GM21367 (cell line): Measurements from ENCODE around the gene NRAS.

Experiments
- ATAC-seq: cut with Tn5 transposase; IDR thresholded peaks from one replicate; pipeline ENCODE4 v1.9.1; 2021; ENCODE audit not compliant: unreplicated experiment

Gene NRAS

DNA sequence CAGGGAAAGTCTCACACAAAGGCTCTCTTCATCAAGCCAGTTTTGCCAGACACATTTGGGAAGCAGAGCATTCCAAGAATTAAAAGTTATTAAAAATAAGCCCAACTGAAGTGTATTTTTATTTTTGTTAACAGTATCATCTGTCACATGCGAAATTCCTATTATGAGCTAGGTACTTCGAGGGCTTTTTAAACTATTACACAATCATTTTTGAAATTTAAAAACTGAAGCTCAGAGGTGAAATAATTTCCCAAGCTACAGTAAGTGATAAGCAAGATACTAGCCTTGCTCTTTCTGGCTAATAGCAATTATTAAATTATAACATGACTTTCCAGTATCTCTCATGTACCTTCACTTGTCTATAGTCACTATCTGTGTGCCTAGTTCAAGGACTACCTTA, 12.0 kb upstream of the NRAS start:
- no peak for ATAC-seq

DNA sequence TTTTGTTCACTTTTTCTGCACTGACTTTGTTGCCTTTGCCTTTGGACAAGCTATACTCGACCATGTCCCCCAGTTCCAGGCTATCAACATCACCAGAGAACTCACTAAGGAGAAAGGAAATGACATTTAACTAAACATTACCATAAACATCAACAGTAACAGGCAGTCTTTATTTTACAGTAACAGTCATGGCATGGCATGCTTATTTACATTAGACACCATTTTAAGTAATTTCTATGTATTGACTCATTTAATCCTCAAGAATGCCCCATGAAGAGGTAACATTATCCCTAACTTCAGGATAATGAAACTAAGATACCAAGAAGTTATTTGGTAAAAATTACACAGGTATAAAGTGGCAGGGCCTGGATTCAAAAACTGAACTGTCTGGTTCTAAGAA, 8.7 kb upstream of the NRAS start:
- ATAC-seq: no peak

DNA sequence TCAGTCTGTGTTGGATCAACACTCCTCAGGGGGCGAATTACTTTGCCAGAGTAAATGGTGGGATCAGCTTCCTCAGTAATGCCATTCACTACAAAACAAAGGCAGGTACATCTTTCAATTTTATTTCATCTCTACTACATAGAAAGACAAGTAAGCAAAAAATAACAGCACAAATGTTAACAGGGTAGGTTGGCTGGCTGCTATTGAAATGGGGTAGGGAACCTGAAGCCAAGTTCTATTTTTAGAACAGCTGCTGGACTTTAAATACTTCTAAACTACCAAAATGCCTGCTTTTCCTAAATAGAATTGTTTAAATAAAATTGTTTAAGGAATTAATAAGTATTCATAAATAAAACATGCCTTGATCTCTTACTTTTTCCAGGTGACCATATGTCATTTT, 7.3 kb upstream of the NRAS start:
- no peak for ATAC-seq

DNA sequence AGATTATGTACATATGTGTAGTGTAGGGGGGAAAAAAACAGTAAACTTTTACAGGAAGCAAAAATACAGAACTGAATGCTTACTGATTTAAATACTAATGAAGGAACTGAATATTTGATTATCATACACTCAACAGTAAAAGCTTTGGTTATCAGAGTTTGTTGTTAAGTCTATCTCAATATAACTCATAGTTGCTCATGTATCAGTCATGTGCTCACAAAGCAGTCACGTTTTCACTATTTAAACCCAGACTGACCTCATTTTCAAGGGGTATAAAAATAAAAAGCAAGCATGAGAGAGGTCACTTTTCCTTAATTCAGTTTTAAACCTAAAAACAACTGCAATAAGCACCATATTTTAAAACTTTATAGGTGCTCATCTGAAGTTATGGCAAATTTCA, 6.9 kb upstream of the NRAS start:
- no peak for ATAC-seq

DNA sequence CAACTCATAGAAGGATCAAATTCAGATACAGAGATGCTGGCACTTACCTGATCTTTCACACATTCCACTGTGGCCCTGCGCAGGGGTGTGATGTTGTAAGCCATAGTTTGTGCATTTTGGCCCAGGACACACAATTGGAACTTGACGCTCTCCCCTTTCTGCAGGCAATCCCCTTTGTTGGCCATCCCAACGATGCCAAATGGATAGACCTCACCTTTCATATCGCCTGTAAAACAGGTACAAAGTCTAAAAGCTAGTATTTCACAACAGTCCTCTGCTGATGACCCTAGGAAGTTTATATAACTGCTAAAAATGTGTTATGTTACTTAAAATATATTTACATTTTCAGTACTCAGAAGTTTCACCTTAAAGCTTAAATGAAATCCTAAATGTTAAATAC, 3.9 kb upstream of the NRAS start:
- ATAC-seq: no peak

DNA sequence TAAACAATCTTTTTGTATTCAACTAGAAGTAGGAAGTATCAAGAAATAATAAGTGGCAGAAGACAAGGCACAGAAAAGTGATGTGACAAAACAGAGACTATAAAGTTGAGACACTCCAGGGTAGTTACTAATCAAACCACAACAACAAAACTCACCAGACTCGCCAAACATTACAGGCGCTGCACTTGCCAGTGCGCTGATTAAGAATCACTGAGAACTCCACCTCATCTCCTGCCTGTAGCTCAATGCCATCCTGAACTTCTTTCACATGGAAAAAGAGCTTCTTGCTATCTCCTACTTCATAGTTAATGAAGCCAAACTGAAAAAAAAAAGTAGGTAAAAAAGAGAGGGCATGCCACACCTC, 2.8 kb upstream of the NRAS start:
- ATAC-seq: no peak

DNA sequence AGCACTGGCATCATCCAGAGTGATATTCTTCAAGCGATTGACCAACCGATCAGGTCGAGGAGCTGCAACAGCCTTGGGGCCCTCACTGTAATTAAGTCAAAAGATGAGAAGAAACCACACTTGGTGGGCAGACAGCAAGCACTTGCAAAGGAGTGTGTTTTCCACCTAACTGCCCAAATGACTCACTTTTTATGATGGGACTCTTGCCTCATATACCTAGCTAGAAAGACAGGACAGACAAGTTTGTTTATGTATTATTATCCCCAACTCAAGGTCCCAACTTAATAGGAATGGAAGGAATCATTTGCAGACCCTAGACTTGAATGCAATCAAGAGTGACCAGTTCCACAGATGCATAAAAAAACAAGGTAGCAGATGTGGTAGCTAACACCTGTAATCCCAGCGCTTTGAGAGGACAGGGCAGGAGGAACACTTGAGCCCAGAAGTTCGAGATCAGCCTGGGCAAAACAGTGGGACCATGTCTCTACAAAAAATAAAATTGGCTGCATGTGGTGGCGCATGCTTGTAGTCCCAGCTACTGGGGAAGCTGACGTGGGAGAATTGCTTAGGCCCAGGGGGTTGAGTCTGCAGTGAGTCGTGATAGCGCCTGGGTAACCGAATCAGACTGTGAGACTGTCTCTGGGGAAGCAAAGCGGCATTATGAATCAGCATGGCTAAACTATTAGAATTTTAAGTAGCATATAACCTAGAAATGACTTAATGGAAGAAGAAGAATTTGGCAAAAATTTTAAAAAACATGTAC, 2.3 kb upstream of the NRAS start:
- ATAC-seq: no peak

DNA sequence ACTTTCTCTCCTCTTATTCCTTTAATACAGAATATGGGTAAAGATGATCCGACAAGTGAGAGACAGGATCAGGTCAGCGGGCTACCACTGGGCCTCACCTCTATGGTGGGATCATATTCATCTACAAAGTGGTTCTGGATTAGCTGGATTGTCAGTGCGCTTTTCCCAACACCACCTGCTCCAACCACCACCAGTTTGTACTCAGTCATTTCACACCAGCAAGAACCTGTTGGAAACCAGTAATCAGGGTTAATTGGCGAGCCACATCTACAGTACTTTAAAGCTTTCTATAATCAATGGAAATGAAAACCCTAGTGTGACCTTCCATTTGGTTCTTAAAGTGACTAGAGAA, 643 bp downstream of the NRAS start:
- no peak for ATAC-seq

DNA sequence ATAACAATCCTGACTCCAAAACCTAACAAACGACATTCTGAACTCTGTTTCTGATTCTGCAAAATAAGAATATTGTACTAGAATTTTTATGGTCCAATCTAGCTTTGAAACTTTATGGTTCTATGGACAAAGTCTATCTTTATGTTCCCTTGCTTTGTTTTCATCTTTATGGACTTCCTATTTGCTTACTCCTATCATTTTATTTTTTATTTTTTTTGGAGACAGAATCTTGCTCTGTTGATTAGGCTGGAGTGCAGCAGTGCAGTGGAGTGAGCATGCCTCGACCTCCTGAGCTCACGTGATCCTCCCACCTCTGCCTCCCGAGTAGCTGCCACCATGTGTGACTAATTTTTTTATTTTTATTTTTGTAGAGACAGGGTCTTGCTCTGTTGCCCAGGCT, 3.6 kb downstream of the NRAS start:
- no peak for ATAC-seq

DNA sequence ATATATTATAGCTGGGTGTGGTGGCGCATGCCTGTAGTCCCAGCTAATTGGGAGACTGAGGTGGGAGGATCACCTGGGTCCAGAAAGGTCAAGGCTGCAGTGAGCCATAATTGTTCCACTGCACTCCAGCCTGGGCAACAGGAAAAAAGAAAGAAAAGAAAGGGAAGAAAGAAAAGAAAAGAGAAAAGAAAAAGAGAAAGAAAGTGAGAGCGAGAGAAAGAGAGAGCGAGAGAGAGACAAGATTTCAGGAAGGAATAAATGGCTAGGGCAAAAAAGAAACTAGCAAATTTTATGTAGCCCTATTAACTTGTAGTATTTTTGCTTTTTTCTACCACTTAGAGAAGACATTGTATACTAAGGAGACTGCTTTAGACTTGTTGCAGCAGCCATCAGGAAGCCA, 6.2 kb downstream of the NRAS start:
- ATAC-seq: no peak

DNA sequence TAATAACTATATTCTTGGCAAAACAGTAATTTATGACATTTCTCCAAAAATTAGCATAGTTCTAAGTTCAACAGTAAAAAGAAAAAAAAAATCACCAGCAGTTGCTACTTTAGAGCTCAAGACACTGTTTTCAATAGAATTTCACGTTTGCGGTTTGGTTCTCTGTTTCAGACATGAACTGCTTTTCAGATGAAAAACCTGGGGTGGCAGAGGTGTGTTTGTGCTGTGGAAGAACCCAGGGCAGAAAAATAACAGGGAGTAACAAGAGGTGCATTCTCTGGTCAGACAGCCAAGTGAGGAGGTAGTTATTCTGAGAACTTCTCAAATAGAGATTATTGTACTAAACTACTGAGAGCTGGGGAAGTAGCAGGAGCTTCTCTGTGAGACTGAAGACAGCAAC, 9.0 kb downstream of the NRAS start:
- ATAC-seq: no peak

DNA sequence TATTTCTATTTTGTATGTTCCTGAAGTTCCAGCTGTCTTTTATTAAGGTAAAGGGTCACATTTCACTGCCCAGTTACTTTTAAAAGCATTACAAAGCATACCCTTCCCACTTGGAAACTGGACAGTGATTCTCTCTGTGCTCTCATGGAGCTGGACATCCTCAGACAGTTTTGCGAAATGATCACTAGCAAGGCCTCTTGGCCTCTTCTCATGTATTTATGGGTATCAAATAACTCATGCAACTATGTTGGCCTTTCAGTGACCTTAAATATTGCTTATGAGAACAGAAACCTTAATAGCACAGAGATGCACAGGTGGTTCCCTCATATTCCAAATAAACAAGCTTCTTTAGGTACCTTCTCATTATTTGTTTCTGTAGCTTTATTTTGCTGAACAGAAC, 13.3 kb downstream of the NRAS start:
- no peak for ATAC-seq

DNA sequence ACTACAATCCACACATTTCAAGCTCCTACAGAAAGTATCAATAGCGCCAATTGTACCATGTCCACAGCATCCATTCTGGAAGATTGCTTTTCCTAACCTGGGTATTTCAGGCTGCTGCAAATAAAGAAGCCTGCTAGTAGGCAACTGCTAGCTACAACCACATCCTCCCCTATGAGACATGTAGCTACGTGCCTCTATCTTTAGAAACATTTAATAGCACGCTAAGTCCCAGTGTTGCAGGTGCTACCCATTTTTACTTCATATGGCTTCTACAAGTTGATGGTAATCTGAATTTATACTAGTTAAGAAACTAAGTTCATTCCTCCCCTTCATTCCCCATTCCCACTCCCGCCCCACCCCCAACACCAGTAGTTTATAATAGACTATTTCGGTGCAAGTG, 13.8 kb downstream of the NRAS start:
- ATAC-seq: no peak

DNA sequence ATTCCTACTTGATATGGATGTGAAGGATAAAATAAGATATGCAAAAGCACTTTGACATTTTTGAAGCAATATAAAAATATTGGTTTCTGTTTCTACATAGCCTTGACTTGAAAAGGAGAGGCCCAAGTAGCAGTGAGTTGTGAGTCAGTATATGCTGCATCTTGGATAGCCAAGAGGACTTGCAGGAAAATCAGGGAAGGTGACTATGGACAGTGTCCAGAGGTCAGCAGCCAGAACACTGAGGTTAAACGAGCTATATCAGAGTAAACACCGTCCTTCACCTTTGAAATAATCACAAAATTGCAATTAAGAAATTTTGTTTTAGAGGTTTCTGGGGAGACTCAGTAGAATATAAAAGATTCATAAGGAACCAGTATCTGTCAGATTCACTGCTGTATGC, 14.6 kb downstream of the NRAS start:
- no peak for ATAC-seq

DNA sequence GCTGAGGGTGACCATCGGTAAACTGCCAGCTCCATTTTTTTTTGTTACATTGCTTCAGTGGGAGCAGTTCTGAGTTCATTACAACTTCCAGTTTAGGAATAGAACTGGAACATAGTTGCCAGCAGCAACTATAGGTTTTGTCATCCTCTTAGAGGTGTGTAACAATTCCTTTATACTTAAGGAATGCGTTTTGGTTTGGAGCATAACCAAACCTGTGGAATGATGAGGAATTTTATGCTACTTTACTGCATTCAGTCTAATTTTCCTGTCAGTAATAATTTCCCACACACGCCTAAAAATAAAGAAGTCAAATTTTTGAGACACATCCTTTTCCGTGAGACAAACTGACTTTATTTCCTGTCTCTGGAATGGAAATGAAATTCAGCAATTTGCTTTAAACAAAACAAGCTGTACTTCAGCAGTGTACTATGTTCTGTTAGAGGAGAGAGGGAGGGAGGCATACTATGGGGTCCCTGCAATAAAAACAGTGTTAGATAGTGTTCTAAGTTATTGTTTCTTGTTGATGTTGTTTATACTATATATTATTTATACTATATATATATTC, 16.5 kb downstream of the NRAS start:
- ATAC-seq: no peak

DNA sequence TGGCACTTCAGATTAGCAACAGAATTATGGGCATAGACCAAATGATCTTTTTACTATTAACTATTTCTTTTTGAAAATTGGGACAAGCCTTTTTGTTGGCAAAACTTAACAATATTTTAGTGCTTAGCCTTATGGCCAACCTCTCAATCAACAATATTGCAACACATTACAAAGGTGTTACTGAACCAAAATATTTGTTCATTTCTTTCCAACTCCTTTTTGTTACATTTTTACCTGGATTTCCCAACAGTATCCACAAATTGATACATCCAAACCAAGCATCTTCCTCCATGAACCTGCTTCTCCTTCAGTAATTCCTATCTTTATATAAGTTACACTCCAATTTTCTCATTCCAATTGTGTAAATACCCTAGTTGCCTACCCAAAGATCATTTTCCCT, 19.8 kb downstream of the NRAS start:
- no peak for ATAC-seq

DNA sequence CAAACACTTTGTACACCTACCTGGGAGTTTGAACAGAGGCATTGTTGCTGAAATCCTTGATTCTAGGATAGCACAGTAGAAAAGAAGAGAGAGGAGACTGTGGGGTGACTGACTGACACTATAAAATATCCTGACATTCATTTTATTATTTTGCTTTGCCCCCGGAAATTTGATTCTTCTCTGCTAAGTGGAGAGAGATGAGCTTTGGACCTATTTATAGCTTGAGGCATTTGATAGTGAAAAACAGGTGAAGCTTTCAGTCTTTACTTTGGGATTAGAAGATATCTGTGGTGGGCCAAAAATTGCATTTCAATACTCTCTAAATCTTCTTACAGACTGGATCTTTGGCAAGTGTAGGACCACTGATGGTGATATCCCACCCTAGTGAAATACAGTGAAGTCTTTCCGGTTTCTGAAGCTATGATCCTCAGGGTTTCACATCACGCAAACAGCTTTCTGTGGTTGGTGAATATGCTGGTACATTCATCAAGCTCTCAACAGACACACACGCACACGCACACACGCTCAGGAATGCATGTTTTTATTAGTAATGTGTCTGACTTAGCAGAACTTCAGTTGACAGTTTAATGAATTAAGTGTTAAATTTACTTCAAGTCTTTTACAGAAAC, 21.0 kb downstream of the NRAS start, which contains the start of gene AMPD1:
Gene AMPD1 (minus strand): TSS at position 117 of the 629 bp plus-strand sequence. CDS start 75 bp downstream, at position 42.
- no peak for ATAC-seq

DNA sequence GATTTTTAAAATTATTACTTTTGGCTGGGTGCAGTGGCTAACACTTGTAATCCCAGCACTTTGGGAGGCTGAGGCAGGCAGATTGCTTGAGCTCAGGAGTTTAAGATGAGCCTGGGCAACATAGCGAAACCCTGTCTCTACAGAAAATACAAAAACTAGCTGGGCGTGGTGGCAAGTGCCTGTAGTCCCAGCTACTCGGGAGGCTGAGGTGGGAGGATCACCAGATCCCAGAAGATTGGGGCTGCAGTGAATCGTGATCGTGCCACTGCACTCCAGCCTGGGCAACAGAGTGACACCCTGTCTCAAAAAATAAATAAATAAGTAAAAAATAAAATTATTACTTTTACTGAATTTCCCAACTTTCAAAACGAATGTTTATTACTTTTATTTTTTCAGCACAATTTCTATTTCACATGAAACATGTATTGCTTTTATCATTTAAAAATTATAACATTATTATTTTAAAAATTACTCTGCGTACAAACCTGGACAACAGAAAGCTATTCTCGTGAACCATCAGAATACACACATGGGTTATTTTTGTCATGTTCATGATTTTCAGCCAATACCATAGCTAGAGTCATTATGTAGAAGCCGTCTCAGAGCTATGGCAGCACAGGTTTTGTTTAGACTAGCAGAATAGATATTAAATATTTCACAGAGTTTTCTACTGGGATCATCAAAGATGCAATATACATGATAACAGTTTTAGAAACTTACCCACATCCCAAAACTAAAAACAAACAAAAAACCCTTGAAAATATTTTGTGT, 21.8 kb downstream of the NRAS start:
- ATAC-seq: no peak

DNA sequence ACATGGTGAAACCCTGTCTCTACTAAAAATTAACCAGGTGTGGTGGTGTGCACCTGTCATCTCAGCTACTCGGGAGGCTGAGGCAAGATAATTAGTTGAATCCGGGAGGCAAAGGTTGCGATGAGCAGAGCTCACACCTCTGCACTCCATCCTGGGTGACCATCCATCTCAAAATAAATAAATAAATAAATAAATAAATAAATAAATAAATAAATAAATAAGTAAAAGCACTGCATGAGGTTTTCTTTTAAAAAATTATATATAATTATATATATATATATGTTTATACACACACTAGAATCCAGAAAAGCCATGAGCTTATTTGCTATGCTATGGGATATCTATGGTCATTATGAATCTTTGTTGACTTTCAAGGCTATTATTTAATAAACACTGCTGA, 23.6 kb downstream of the NRAS start:
- ATAC-seq: no peak

DNA sequence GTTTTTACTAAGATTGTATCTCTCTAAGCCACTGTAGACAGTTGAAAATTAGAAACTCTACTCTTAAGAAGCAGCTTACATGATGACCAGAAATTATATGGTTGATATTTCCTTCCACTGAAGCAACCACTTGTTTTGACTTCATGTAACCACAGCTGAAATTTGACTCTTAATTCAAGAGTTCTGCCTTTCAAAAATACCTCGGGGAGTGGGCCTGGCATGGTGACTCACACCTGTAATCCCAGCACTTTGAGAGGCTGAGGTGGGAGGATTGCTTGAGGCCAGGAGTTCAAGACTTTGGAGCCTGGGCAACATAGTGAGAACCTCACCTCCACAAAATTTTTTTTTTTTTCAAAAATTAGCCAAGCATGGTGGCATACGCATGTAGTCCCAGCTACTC, 25.5 kb downstream of the NRAS start:
- no peak for ATAC-seq

DNA sequence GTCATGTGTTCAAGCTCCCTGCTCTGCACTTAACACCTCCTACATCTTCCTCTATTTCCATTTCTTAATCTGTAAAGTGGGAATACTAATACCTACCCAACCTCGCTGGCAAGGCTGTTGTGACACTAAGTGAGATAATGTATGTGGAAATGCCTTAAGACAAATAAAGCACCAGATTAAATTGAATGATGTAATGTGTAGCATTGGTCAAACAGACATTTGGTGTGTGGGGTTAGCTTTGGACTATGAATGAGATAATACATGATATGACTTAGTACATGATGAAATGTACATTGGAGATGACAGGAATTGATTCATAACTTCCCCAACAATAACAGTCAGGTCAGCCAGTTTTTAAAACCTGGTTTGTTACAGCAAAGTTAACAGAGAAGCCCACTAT, 26.4 kb downstream of the NRAS start:
- no peak for ATAC-seq

DNA sequence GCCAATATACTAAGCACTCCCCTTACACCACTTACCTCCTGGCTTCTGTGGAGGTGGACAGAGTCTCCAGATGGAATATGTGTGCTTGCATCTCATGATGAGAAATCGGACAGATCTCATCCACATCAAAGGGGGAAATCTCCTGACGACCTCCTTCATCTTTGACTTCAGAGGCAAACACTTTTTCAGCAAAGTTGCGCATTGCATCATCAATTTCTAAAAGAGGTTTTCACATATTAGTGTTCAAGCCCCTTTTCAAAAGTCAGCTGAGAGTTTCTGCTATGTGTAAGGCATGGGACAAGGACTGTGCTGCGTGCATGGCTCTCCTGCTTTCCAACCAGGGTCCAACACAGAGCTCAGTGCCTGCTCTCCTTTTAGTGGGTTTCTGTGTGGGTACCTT, 28.0 kb downstream of the NRAS start:
- ATAC-seq: no peak
